GM19238 (cell line): ENCODE results near the gene EXOC6B.
"Not testable (repeated sequence)": the region's sequence is repeated elsewhere in the genome, so short reads cannot be mapped to it uniquely, and the experiment has no call there.

Experiments used
- DNase-seq: peaks from one replicate; pipeline ENCODE4 v3.0.0; 2011; ENCODE audit warnings: low spot score; ENCODE audit not compliant: insufficient read length

Gene EXOC6B

GRCh38 chr2:72612614-72613160 lies 213.1 kb downstream of the EXOC6B start:
- DNase-seq, result no peak

GRCh38 chr2:72607189-72607588 lies 218.6 kb downstream of the EXOC6B start:
- DNase-seq, result no peak

DNA sequence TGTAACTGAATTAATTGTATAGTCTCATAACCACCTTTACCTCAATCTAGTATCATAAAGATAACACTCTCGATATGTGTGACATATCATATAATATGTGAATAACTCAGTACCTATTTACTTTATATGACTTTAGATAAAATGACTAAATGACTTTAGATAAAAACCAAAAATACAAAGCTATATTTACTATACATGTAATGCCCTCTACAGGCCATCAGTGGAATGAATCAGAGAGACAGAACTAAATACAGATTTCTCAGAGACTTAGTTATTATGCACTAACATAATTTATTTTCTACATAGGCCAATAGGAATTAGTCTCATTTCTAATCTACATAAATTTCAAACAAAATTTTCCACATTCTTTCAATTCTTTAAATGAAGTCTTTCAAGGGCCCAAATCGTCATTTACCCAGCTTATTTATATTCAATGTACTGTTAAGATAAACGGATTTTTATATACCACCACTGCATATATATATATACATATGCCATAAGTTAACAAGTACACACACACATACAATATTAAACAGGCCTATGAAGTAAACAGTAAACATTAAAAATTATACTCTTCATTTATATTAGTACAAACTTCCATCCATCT lies 219.9 kb downstream of the EXOC6B start:
- DNase-seq, result no peak

- DNase-seq, result no peak
Measured at GRCh38 chr2:72604468-72604867, 221.4 kb downstream of the EXOC6B start.

DNA sequence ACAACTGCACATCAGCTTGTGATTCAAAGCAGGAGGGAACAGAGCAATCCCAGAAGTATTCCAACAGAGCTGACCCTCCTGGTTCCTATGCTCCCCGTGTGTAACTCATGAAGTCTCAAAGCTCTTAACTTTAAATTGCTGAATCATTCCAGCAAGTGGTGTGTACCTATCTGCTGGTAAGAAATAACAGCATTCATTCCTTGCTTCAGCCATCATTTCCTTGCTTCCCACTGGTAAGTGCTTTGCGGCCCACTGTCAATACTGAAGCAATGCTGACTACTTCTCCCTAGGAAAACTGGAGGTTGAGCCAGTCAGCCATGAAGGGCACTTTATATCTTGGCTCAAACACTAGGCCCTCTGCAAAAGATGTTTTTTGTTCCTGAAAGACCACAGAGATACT lies 222.4 kb downstream of the EXOC6B start:
- no peak for DNase-seq

DNA sequence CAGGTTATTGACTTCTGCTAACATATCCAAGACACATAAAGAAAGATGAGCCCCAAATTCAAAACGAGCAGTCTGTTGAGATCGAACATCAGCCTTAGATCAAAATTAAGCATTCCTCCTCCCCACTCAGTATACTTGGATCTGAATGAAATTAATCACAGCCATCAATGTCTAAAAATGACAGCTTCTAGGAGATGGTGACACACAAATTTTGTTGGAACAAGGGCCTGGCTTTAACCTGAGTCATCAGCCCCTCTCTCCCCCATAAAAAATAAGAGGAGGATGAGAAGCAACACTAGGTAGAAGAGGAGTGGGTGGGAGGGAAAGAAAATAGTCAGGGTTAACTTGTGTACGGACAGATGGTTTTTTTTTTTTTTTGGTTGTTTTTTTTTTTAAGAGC lies 223.1 kb downstream of the EXOC6B start:
- no peak for DNase-seq

GRCh38 chr2:72602095-72602494 lies 223.7 kb downstream of the EXOC6B start:
- DNase-seq, result no peak

DNA sequence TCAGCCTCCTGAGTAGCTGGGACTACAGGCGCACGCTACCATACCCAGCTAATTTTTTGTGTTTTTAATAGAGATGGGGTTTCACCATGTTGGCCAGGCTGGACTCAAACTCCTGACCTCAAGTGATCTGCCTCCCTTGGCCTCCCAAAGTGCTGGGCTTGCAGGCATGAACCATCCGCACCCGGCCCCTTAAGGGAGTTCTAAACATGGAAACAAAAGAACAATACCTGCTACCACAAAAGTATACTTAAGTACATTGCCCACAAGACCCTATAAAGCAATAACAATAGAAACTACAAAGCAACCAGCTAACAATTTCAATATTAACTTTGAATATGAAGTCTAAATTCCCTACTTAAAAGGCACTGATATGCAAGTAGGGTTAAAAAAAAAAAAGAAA lies 242.0 kb downstream of the EXOC6B start:
- DNase-seq, result not testable (repeated sequence)

GRCh38 chr2:72583376-72583775 lies 242.5 kb downstream of the EXOC6B start:
- DNase-seq, result no peak

DNA sequence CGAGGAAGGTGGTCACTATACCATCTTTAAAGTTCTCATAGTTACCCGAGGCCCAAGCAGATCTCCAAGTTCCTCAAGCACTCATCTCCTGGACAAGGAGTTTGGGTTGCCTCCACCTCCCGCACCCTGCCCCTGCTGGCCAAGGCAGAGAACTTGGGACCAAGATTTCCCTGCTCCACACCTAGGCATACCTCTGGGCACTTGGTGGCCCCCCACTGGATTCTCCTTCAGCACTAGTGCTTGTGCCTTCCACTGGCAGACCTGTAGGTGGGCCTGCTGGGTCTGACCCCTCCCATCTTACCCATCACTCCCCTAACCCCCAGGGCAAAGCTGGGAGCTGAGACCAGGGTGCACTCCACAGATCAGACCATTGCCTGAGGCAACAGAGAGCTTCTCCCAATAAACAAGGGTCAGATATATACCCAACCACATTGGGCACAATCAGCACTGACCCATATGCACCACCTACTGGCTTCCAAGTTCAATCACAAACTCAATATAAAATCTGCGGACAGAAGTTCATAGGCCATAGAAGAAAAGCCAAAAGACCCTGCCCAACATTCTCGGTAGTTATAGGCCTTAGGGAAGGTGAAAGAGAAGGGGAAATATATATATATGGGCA lies 244.2 kb downstream of the EXOC6B start:
- DNase-seq, result no peak

- DNase-seq, result no peak
Measured at GRCh38 chr2:72579591-72580180, 246.1 kb downstream of the EXOC6B start.

GRCh38 chr2:72576861-72577260 lies 249.0 kb downstream of the EXOC6B start:
- no peak for DNase-seq

DNA sequence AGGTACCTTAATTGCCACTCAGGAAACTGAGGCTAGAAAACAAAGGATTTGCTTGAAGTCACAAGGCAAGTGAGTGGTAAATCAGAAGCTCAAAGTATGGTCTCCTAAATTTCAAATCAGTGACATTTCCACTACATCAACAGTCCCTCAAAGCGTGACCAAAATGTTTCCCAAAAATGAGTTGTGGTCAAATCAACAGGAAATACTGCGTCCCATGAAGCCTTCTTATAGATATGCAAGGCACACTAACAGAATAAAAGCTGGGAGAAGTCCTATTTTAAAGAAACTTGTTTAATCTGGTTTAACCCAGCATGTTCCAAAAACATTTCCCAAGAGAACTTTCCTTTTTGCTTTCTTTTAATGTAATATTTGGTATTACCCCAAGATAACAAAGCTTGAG lies 249.4 kb downstream of the EXOC6B start:
- DNase-seq, result no peak

DNA sequence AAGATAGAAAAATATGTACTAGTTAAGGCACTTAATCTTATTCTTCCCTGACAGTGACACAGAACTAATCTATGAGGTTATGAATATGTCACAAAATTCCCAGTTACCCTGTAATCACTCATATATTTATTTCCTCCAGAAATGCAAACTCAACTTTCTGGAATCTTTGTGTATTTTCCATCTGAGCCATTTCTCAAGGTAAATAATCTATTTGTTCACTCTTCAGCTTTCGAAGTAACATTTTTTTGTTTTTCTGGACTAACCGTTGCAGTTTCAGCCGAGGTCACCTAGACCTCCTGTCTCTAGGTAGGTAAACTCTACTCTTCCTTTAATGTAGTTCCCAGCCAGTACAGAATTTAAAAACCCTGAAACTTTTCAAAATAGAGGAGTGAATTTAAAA lies 250.9 kb downstream of the EXOC6B start:
- no peak for DNase-seq

DNA sequence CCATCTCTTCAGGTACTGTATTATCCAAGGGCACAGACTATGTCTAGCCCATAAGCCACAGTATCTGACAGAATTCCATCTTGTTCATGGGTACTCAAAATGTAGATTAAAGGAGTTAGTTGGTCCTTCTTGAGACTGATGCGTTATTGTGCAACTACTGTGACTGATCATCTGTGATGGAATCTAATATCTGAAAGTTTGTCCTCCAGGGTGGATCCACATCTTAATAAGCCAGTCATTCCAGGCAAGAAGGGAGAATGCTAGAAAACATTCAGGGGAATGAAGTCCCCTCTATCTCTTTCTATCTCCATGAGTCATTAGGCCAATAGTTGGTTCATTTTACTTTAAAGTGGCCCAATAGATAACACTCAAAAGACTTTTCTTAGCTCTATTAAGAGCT lies 252.6 kb downstream of the EXOC6B start:
- no peak for DNase-seq

- no peak for DNase-seq
Measured at GRCh38 chr2:72572501-72572900, 253.3 kb downstream of the EXOC6B start.

GRCh38 chr2:72570413-72570812 lies 255.4 kb downstream of the EXOC6B start:
- DNase-seq, result no peak

DNA sequence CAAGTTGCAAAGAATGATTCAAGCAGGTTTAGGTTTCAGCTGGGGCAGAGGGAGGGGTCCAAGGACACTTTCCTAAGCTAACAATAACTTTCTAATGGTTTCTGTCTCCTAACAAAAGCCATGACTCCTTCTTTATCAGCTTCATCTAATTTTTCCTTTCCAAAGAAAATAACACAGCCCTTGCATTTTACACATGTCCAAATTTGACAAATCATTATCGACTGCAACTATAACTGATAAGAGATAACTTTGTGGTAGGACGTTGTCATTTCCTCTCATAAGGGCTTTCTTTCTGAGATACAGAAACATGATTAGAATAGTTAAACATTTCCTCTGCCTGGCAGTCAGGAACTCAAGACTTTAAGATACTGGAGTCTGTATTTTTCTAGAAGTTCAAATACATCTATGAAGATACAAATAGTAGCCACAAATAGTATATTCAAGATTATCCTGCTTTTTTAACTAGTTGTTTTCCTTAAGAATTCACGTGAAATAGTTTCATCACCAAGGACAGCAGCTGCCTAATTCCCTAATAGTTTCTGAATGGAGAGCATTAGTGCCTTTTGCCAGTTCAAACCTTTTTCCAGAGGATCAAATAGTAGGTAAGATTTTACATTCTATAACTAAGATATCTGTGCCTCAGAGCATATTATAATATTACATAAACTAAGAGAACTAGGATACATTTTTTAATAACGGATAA lies 263.2 kb downstream of the EXOC6B start:
- DNase-seq, result no peak

- DNase-seq, result no peak
Measured at GRCh38 chr2:72561621-72562318, 264.1 kb downstream of the EXOC6B start.

DNA sequence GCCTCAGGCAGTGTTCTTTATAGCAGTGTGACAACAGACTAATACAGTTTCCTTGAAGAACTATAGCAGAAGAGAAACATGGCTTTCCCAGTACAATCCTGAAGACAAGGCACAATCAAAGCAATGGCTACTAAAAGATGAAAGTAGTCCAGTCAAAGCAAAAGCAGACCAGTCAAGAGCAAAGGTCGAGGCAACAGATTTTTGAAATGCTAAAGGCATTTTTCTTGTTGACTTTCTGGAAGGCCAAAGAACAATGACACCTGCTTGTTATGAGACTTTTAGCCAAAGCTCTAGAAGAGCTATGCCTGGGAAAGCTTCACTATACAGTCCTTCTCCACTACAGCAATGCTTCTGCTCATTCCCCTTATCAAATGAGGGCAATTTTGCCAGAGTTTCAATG lies 269.9 kb downstream of the EXOC6B start:
- DNase-seq, result no peak

GRCh38 chr2:72555363-72555762 lies 270.5 kb downstream of the EXOC6B start:
- DNase-seq, result not testable (repeated sequence)

DNA sequence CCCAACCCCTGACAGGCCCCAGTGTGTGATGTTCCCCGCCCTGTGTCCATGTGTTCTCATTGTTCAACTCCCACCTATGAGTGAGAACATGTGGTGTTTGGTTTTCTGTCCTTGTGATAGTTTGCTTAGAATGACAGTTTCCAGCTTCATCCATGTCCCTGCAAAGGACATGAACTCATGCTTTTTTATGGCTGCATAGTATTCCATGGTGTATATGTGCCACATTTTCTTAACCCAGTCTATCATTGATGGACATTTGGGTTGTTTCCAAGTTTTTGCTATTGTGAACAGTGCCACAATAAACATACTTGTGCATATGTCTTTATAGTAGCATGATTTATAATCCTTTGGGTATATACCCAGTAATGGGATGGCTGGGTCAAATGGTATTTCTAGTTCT lies 270.9 kb downstream of the EXOC6B start:
- not testable (repeated sequence) for DNase-seq
